ENCODE results near the gene TMEM144. TPM values are rescaled to one million over a fixed set of nuclear protein-coding genes. Genes with fewer than 3 reads are reported as not detected.

Gene TMEM144
- total and polyA plus RNA-seq, 4 donors: 0.56 to 2.8 (median 1.6) TPM

DNA sequence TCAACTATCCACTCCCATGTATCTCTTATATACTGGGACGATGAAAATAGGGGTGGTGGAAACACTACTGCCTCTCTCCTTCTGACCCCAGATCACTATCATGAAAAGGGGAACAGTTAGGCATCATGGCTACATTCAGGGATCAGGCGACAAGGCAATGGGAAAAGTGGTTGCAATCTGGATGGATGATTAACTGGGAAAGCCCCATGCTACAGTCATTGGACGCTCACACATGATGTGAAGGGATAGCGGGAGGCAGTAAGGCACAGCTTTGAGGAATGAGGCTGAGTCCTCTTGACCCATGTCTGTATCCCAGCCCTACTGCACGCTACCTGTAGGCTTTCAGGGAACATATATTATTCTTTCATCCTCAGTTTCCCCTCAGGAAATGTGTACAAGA, 47.7 kb upstream of the TMEM144 start:
- Histone ChIP-seq H3K9me3 (ENCODE audit: control insufficient read depth in 4 of 4, low read length in 3 of 4) (no peaks in the 10 kb centered on the region), H3K9ac (ENCODE audit: low read depth in 1 of 2, low read length in 2 of 2) (no peak overlapping the region), H3K36me3 (ENCODE audit: control insufficient read depth in 4 of 4, insufficient read depth in 3 of 4, low read depth in 1 of 4, low read length in 3 of 4) (no peaks in the 10 kb centered on the region), H3K27ac (ENCODE audit: low read depth in 1 of 2, low read length in 2 of 2) (no peak overlapping the region), H3K27me3 (ENCODE audit: control insufficient read depth in 4 of 4, insufficient read depth in 4 of 4, low read length in 3 of 4) (no peaks in the 10 kb centered on the region), H3K4me3 (ENCODE audit: low read depth in 1 of 3, low read length in 3 of 3) (no peak overlapping the region), H3K4me1 (ENCODE audit: control insufficient read depth in 4 of 4, insufficient read depth in 4 of 4, low read length in 3 of 4) (no peaks in the 10 kb centered on the region)
- TF ChIP-seq TAF1 (conservative IDR thresholded peaks at IDR 0.05) (no peak), RXRA (IDR thresholded peaks at IDR 0.05) (no peak), RAD21 (IDR thresholded peaks at IDR 0.05) (no peak), EGR1 (IDR thresholded peaks at IDR 0.05; ENCODE audit: low read depth in 2 of 2) (no peak), ZBTB33 (IDR thresholded peaks at IDR 0.05) (no peak), FOXA2 (IDR thresholded peaks at IDR 0.05) (no peak), SP1 (IDR thresholded peaks at IDR 0.05) (no peak), CTCF (IDR thresholded peaks at IDR 0.05; ENCODE audit: low read depth, low read length, missing input control) (no peak), GABPA (IDR thresholded peaks at IDR 0.05 in 1 of 2, conservative IDR thresholded peaks at IDR 0.05 in 1 of 2) (no peak), JUND (IDR thresholded peaks at IDR 0.05) (no peak), FOXA1 (IDR thresholded peaks at IDR 0.05) (no peak), HNF4A (conservative IDR thresholded peaks at IDR 0.05) (no peak)
- TF ChIP-seq, protein P1, sequence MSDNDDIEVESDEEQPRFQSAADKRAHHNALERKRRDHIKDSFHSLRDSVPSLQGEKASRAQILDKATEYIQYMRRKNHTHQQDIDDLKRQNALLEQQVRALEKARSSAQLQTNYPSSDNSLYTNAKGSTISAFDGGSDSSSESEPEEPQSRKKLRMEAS (IDR thresholded peaks at IDR 0.05): no peak
- TF ChIP-seq, protein P2, sequence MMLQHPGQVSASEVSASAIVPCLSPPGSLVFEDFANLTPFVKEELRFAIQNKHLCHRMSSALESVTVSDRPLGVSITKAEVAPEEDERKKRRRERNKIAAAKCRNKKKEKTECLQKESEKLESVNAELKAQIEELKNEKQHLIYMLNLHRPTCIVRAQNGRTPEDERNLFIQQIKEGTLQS (IDR thresholded peaks at IDR 0.05): no peak
- DNase-seq (ENCODE audit: low spot score): no peak
- 81% methylated on average over 5 of the region's 5 CpGs for WGBS

GRCh38 chr4:158163941-158164767, 46.1 kb upstream of the TMEM144 start:
- Histone ChIP-seq H3K27me3 (ENCODE audit: control insufficient read depth in 4 of 4, insufficient read depth in 4 of 4, low read length in 3 of 4) (no peaks in the 10 kb centered on the region), H3K9ac (ENCODE audit: low read depth in 1 of 2, low read length in 2 of 2) (no peak overlapping the region), H3K4me1 (ENCODE audit: control insufficient read depth in 4 of 4, insufficient read depth in 4 of 4, low read length in 3 of 4) (no peaks in the 10 kb centered on the region), H3K27ac (ENCODE audit: low read depth in 1 of 2, low read length in 2 of 2) (no peak overlapping the region), H3K36me3 (ENCODE audit: control insufficient read depth in 4 of 4, insufficient read depth in 3 of 4, low read depth in 1 of 4, low read length in 3 of 4) (no peaks in the 10 kb centered on the region), H3K9me3 (ENCODE audit: control insufficient read depth in 4 of 4, low read length in 3 of 4) (no peaks in the 10 kb centered on the region), H3K4me3 (ENCODE audit: low read depth in 1 of 3, low read length in 3 of 3) (no peak overlapping the region)
- 46% methylated on average over 10 of the region's 10 CpGs for WGBS
- TF ChIP-seq JUND (IDR thresholded peaks at IDR 0.05) (no peak), SP1 (IDR thresholded peaks at IDR 0.05) (no peak), CTCF (IDR thresholded peaks at IDR 0.05; ENCODE audit: low read depth, low read length, missing input control) (no peak), GABPA (IDR thresholded peaks at IDR 0.05 in 1 of 2, conservative IDR thresholded peaks at IDR 0.05 in 1 of 2) (no peak), RXRA (IDR thresholded peaks at IDR 0.05) (no peak), YY1 (IDR thresholded peaks at IDR 0.05) (no peak), FOXA1 (IDR thresholded peaks at IDR 0.05) (no peak)
- TF ChIP-seq, protein P1 (IDR thresholded peaks at IDR 0.05): no peak
- TF ChIP-seq, protein P2 (IDR thresholded peaks at IDR 0.05): no peak
- no peak for DNase-seq (ENCODE audit: low spot score)

All from liver (tissue), 9 donors.